Left lobe of liver (tissue), 2 donors: ENCODE measurements around the gene TBL3. TPM values are rescaled to one million over a fixed set of nuclear protein-coding genes. Genes with fewer than 3 reads are reported as not detected.

Source experiments
- ATAC-seq: fragments of 200-7000 bp; cut with Tn5 transposase; one replicate; pipeline ENCODE4 v1.9.1; 2020; ENCODE audit warnings: mild to moderate bottlenecking, moderate library complexity
- DNase-seq: peaks from one replicate; pipeline ENCODE4 v3.0.0-alpha.2; 2020; ENCODE audit warnings: low spot score
- total RNA-seq: library from RNA; stranded (reverse); gene quantifications from one replicate; pipeline ENCODE4 v1.2.1, GENCODE V29; 2021
- donor health status: DM: no; HTN: no; CAD: no; lungs with moderate emphysema.
- donor health status: DM: no; HTN: yes; CAD: no.

Gene TBL3
- total RNA-seq, 1 donor from 2014 or later, result 18.6 TPM

- DNase-seq (no peak), ATAC-seq (peak; percentile 6)
These were observed 7.9 kb upstream of the TBL3 start for GRCh38 chr16:1963806-1964505.

GRCh38 chr16:1964506-1965395 lies 7.1 kb upstream of the TBL3 start, which contains the start of gene RPS2:
RPS2 (minus strand) TSS chr16:1964826; CDS start chr16:1964625, 201 bp downstream.
- DNase-seq (peak; percentile 99), ATAC-seq (peak; percentile 94)

GRCh38 chr16:1965396-1966001 lies 6.4 kb upstream of the TBL3 start:
- DNase-seq (no peak), ATAC-seq (peak; percentile 4)

- ATAC-seq (no peak), DNase-seq (no peak)
These were observed 5.4 kb upstream of the TBL3 start, which contains the start of gene RNF151 for GRCh38 chr16:1966460-1966859. RNF151 (plus strand) TSS chr16:1966856; CDS start chr16:1966882, 26 bp downstream.

GRCh38 chr16:1968146-1968953 lies 3.5 kb upstream of the TBL3 start:
- ATAC-seq (no peak), DNase-seq (no peak)

GRCh38 chr16:1972490-1972877 lies 631 bp downstream of the TBL3 start:
- ATAC-seq, result peak; percentile 3
- no peak for DNase-seq

GRCh38 chr16:1973461-1974156 lies 1.8 kb downstream of the TBL3 start:
- no peak for ATAC-seq
- DNase-seq, result no peak

GRCh38 chr16:1974157-1975070 lies 2.6 kb downstream of the TBL3 start:
- no peak for ATAC-seq
- DNase-seq, result no peak

GRCh38 chr16:1975432-1976215 lies 3.8 kb downstream of the TBL3 start:
- no peak for DNase-seq
- ATAC-seq, result no peak

GRCh38 chr16:1976216-1976520 lies 4.3 kb downstream of the TBL3 start:
- DNase-seq, result no peak
- no peak for ATAC-seq

- no peak for ATAC-seq
- DNase-seq, result no peak
These were observed 5.4 kb downstream of the TBL3 start for GRCh38 chr16:1976951-1977874.

- DNase-seq, result no peak
These were observed 6.0 kb downstream of the TBL3 start for GRCh38 chr16:1977875-1978268.

GRCh38 chr16:1978476-1979120 lies 6.7 kb downstream of the TBL3 start:
- no peak for ATAC-seq
- DNase-seq, result no peak

More at GRCh38 chr16:1977875-1978268, 6.0 kb downstream of the TBL3 start:
- ATAC-seq, result no peak

GRCh38 chr16:1979271-1980029 lies 7.6 kb downstream of the TBL3 start:
- DNase-seq (no peak), ATAC-seq (no peak)

GRCh38 chr16:1980030-1980769 lies 8.3 kb downstream of the TBL3 start:
- DNase-seq (no peak), ATAC-seq (no peak)
